Measurements from ENCODE around the gene NPR2. TPM values are rescaled to one million over a fixed set of nuclear protein-coding genes. Genes with fewer than 3 reads are reported as not detected.

NPR2 gene
- total RNA-seq, 4 donors from 2014 or later = 22.0 to 35.9 (median 29.7) TPM

- intact Hi-C loops (cut with DNase I) = no loop called here
- Histone ChIP-seq H3K9me3 (no peaks in the 10 kb centered on the region), H3K4me1 (peaks cover 24 to 40% (median 34%) of the 10 kb centered on the region in 4 donors), H3K27me3 (no peaks in the 10 kb centered on the region), H3K36me3 (peaks cover 0 to 19% (median 3%) of the 10 kb centered on the region in 4 donors), H3K4me3 (no peak overlapping the region), H3K27ac (replicated peaks in 1 of 4) (no peak overlapping the region)
- DNase-seq (ENCODE audit: extremely low spot score) = no peak
- no peak for TF ChIP-seq CTCF (IDR thresholded peaks at IDR 0.05)
- TF ChIP-seq POLR2A (IDR thresholded peaks at IDR 0.05; ENCODE audit: low read depth) = no peak
- no peak for TF ChIP-seq EP300 (IDR thresholded peaks at IDR 0.05)
- TF ChIP-seq POLR2AphosphoS5 (IDR thresholded peaks at IDR 0.05) = no peak
- 100% methylated on average over 2 of the region's 3 CpGs for WGBS
Measured at GRCh38 chr9:35835216-35835632, 43.8 kb downstream of the NPR2 start.

GRCh38 chr9:35835766-35836165 lies 44.4 kb downstream of the NPR2 start:
- no peak overlapping the region for H3K4me3 ChIP-seq
- no peak overlapping the region for H3K27ac ChIP-seq (replicated peaks in 1 of 4)
- intact Hi-C loops (cut with DNase I) = no loop called here
- no peaks in the 10 kb centered on the region for H3K9me3 ChIP-seq
- H3K36me3 ChIP-seq = peaks cover 0 to 19% (median 3%) of the 10 kb centered on the region in 4 donors
- no peak for TF ChIP-seq EP300 (IDR thresholded peaks at IDR 0.05)
- TF ChIP-seq POLR2A (IDR thresholded peaks at IDR 0.05; ENCODE audit: low read depth) = no peak
- TF ChIP-seq CTCF (IDR thresholded peaks at IDR 0.05) = no peak
- TF ChIP-seq POLR2AphosphoS5 (IDR thresholded peaks at IDR 0.05) = no peak
- peaks cover 19 to 35% (median 29%) of the 10 kb centered on the region in 4 donors for H3K4me1 ChIP-seq
- WGBS = 89% methylated on average over 2 of the region's 2 CpGs
- H3K27me3 ChIP-seq = no peaks in the 10 kb centered on the region
- DNase-seq (ENCODE audit: extremely low spot score) = no peak

- no peak for TF ChIP-seq CTCF (IDR thresholded peaks at IDR 0.05)
- no peak for TF ChIP-seq EP300 (IDR thresholded peaks at IDR 0.05)
- TF ChIP-seq POLR2A (IDR thresholded peaks at IDR 0.05; ENCODE audit: low read depth) = no peak
- no peak for TF ChIP-seq POLR2AphosphoS5 (IDR thresholded peaks at IDR 0.05)
- intact Hi-C loops (cut with DNase I) = no loop called here
- Histone ChIP-seq H3K9me3 (no peaks in the 10 kb centered on the region), H3K27ac (replicated peaks in 1 of 4) (no peak overlapping the region), H3K36me3 (peaks cover 0 to 26% (median 6%) of the 10 kb centered on the region in 4 donors), H3K4me1 (peaks cover 14 to 26% (median 21%) of the 10 kb centered on the region in 4 donors), H3K4me3 (no peak overlapping the region), H3K27me3 (no peaks in the 10 kb centered on the region)
- DNase-seq (ENCODE audit: extremely low spot score) = no peak
- 100% methylated on average over 5 of the region's 5 CpGs for WGBS
Measured at GRCh38 chr9:35836595-35836994, 45.2 kb downstream of the NPR2 start.

- no peak for DNase-seq (ENCODE audit: extremely low spot score)
- no peak for TF ChIP-seq CTCF (IDR thresholded peaks at IDR 0.05)
- no peak for TF ChIP-seq POLR2A (IDR thresholded peaks at IDR 0.05; ENCODE audit: low read depth)
- TF ChIP-seq EP300 (IDR thresholded peaks at IDR 0.05) = no peak
- no peak for TF ChIP-seq POLR2AphosphoS5 (IDR thresholded peaks at IDR 0.05)
- intact Hi-C loops (cut with DNase I) = no loop called here
- H3K27ac ChIP-seq (replicated peaks in 1 of 4) = no peak overlapping the region
- H3K9me3 ChIP-seq = no peaks in the 10 kb centered on the region
- peaks cover 7 to 26% (median 24%) of the 10 kb centered on the region in 4 donors for H3K4me1 ChIP-seq
- WGBS = 86% methylated on average over 5 of the region's 5 CpGs
- no peaks in the 10 kb centered on the region for H3K27me3 ChIP-seq
- no peak overlapping the region for H3K4me3 ChIP-seq
- H3K36me3 ChIP-seq = peaks cover 0 to 26% (median 9%) of the 10 kb centered on the region in 4 donors
Measured at GRCh38 chr9:35839926-35840325, 48.5 kb downstream of the NPR2 start.
